Measurements from ENCODE around the gene FAM78A. TPM values are rescaled to one million over a fixed set of nuclear protein-coding genes. Genes with fewer than 3 reads are reported as not detected.
"Not testable (repeated sequence)": the region's sequence is repeated elsewhere in the genome, so short reads cannot be mapped to it uniquely, and the experiment has no call there.

FAM78A gene
- total RNA-seq, 4 donors from 2014 or later: 1.9 to 9.9 (median 5.5) TPM

DNA sequence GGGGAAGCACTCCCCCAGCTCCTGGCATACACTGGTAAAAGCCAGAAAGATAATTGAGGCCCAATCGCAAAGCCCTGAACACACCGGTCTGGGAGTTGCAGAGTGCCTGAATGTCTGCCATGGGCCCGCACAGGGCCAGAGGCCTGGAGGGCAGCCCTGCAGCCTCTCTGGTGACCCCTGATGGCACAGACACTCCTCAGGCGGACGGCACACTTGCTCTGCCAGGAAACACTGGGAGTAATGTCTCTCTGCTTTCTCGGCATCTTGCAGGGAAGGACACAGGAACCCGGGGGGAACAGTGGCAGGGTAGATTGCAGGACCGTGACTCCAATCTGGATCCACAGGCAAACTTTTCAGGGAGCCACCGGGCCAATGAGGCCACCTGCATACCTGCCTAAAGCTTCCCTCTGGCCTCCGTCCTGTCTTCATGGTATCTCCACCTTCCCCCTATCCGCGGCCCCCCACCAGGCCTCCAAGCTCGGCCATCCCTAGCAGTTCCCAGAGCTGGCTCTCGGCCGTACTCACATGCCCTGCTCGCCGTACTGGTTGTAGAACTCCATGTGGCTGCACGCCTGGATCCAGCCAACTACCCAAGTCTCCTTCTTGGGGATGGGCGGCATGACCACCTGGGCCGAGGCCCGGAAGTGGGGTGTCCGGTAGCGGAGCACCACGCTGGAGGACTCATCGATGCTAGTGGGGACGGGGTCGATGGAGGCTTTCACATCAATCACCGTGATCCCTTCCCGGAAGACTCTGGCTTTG, 797 bp downstream of the FAM78A start:
- ATAC-seq (ENCODE audit: low FRiP score) (no peak), DNase-seq (ENCODE audit: low spot score) (no peak)
- TF ChIP-seq, protein P1, sequence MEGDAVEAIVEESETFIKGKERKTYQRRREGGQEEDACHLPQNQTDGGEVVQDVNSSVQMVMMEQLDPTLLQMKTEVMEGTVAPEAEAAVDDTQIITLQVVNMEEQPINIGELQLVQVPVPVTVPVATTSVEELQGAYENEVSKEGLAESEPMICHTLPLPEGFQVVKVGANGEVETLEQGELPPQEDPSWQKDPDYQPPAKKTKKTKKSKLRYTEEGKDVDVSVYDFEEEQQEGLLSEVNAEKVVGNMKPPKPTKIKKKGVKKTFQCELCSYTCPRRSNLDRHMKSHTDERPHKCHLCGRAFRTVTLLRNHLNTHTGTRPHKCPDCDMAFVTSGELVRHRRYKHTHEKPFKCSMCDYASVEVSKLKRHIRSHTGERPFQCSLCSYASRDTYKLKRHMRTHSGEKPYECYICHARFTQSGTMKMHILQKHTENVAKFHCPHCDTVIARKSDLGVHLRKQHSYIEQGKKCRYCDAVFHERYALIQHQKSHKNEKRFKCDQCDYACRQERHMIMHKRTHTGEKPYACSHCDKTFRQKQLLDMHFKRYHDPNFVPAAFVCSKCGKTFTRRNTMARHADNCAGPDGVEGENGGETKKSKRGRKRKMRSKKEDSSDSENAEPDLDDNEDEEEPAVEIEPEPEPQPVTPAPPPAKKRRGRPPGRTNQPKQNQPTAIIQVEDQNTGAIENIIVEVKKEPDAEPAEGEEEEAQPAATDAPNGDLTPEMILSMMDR (IDR thresholded peaks at IDR 0.05): no peak

DNA sequence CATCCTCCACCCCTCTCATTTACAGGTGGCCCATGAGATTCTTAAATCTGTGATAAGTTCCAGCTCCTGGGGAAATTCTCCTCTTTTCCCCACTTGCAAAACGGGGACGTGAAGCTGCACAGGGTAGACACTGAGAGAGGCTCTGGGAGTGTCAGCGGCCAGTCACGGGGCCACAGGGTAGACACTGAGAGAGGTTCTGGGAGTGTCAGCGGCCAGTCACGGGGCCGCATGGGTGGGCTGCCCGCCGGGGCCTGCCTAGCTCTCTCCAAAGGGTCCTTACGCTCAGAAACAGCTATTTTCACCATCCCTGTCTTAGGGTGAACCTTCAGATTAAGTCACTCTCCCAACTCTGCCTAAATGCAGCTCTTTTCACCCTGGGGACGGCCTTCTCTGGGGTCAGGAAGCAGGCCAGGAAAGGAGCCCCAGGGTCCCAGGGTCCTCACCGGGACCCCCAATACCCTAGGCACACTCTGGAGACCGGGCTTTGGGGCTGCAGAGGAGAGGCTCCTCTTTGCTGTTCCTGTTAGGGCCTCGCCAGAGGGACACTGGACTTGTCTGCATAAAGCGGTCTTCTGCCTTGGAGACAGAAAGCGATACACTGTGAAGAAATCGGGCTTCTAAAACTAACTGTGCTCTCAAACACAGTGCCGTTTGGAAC, 1.5 kb downstream of the FAM78A start:
- no peak for DNase-seq (ENCODE audit: low spot score)

DNA sequence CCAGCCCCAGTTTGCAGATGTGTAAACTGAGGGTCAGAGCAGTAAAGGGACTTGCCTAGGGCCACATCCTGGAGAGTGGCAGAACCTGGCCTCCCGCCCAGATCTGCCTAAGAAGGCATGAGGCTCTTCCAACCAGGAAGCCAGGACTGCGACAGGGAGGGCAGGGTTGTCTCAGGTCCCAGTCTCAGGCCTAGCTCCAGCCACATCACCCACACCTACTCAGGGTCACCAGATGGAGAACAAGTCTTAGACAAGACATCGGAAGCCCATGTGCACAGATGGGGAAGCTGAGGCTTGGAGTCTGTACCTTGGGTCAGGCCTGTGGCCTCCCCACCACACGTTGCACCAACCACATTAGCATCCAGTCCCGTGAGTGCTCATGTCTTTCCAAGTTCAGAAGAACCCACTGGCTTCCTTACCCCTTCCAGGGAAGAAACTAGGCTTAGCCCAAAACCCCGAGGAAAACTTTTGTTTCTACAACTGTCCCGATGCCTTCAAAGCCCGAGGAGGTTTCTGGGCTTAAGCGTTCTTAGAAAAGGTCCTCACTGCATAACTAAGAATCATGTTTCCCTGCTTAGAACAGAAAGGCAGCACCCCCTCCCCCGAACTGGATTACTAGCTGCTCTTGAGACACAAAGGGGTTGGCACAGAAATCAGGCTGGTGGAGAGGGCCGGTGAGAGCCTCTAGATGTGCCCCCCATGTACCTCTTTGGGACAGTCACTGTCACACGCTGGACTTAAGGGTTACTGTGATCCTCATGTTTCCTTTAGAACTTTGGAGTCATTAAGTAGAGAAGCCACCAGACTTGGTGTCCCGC, 2.2 kb downstream of the FAM78A start:
- no peak for ATAC-seq (ENCODE audit: low FRiP score)
- no peak for DNase-seq (ENCODE audit: low spot score)
- TF ChIP-seq, protein P1 (IDR thresholded peaks at IDR 0.05): no peak

More for the DNA sequence above, 1.5 kb downstream of the FAM78A start:
- TF ChIP-seq, protein P1 (IDR thresholded peaks at IDR 0.05): no peak
- no peak for ATAC-seq (ENCODE audit: low FRiP score)

DNA sequence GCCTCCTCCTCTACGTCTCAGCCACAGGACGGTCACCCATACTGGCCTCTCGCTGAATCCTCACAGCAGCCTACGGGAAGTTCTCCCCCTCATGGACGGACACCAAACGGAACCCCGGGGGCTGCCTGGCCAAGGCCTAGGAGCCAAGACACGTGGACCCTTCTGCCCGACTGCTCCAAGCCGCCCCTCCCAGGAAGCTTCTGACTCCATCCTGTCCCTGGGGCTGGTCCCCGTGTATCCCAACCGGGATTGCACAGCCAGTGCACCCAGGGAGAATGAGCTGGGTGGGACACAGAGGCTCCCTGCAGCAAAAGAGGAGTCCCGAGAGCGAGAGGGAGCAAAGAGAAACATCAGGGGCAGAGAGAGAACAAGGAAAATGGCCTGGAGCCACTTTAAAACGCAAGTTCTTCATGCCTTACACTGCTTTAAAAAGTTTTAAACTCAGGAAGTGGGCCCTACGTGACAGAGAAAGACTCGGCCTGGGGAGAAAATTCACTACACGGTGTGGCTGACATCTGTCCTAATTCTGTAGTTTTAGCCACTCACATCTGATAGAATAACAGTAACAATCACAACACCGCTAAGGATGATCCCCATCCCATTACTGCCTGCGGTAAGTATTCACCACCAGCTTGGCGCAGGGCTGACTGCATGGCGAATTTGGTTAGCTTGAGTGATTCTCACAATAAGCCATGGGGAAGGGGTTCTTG, 3.0 kb downstream of the FAM78A start:
- ATAC-seq (ENCODE audit: low FRiP score) (no peak), DNase-seq (ENCODE audit: low spot score) (no peak)
- TF ChIP-seq, protein P1 (IDR thresholded peaks at IDR 0.05): no peak

DNA sequence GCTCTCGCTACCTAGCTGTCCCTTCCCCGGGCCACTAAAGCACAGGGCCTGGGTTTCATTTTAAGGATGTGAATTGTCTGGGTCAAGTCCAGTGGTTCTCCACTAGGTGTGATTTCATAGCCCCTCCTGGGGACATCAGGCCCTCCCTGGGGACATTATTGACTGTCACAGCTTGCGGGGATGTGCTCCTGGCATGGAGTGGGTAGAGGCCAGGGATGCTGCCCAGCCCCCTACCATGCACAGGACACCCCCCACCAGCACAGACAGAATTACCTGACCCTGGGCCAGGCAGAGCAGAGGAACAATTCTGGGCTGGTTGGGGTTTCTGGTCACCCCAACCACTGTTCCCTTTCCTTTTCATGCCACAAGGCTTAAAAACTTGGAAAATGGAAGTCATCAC, 4.1 kb downstream of the FAM78A start:
- ATAC-seq (ENCODE audit: low FRiP score) (no peak), DNase-seq (ENCODE audit: low spot score) (no peak)
- TF ChIP-seq, protein P1 (IDR thresholded peaks at IDR 0.05): no peak

DNA sequence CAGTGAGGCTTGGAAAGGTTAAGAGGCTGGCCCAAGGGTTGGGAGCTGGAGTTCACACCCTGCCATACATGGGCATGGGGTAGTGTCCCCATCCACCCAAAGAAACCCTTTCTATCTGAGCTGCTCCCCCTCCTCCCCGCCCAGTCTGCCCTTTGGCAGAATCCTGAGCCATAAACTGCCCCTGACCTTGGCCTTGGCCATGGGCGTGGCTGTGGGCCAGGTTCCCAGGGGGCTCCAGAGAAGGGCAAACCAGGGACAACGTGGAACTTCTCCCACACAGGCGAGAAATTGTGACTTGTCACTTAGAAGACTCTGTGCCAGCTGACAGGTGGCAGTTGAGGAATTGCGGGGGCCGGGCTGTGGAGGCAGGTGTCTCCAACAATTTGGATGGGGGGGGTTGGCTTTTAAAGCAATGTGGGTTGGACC, 4.8 kb downstream of the FAM78A start:
- no peak for DNase-seq (ENCODE audit: low spot score)
- TF ChIP-seq, protein P1 (IDR thresholded peaks at IDR 0.05): no peak
- no peak for ATAC-seq (ENCODE audit: low FRiP score)

DNA sequence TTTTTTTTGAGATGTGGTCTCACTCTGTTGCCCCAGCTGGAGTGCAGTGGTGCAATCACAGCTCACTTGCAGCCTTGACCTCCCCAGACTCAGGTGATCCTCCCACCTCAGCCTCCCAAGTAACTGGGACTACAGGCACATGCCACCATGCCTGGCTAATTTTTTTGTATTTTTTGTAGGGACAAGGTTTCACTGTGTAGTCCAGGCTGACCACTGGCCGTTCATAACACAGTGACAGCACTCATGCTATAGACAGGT, 5.4 kb downstream of the FAM78A start:
- ATAC-seq (ENCODE audit: low FRiP score); DNase-seq (ENCODE audit: low spot score): not testable (repeated sequence)

All from omental fat pad (tissue), 4 donors.